ENCODE measurements around the gene ZNF444. TPM values are rescaled to one million over a fixed set of nuclear protein-coding genes. Genes with fewer than 3 reads are reported as not detected.

The ZNF444 gene
- total and polyA plus RNA-seq, 9 of the 15 experiments (the other 6 are each of a cell fraction or from before 2014, with no cell fraction given), result 0.39 to 40.0 (median 6.9) TPM

DNA sequence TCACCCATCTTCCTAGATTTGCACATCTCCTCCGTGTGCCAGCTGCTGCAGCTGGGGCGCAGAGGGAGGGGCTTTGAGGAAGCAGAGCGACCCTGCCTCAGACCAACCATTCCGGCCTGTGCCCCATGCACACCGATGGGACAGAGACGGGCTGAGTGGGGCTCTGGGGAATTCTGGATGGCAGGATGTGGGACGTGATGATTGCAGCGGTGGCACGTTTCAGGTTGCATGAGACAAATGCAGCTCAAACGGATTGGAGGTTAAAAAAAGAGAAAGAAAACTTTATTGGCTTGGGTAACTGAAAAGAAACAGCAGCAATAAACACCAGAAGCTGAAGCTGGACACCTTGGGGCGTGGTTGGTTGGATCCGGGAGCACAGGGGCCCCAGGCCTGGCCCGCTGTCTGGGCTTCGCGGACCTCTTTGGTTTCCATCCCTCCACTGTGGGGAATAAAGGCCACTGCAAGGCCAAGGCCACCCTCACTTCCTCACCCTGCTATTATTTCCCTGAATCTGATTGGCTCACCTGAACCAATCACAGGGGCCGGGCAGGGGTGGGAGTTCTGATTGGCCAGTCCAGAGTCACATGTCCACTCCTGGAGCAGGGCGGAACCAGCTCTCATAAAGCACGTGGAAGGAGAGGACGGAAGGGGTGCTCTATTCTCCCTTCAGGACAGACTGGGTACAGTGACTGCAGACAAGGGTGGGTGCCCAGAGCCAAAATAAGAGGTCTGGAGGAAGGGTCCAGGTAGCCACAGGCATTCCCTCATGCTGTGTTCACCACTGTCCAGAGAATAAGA lies 13.9 kb upstream of the ZNF444 start (continued):
- TF ChIP-seq, protein P1, sequence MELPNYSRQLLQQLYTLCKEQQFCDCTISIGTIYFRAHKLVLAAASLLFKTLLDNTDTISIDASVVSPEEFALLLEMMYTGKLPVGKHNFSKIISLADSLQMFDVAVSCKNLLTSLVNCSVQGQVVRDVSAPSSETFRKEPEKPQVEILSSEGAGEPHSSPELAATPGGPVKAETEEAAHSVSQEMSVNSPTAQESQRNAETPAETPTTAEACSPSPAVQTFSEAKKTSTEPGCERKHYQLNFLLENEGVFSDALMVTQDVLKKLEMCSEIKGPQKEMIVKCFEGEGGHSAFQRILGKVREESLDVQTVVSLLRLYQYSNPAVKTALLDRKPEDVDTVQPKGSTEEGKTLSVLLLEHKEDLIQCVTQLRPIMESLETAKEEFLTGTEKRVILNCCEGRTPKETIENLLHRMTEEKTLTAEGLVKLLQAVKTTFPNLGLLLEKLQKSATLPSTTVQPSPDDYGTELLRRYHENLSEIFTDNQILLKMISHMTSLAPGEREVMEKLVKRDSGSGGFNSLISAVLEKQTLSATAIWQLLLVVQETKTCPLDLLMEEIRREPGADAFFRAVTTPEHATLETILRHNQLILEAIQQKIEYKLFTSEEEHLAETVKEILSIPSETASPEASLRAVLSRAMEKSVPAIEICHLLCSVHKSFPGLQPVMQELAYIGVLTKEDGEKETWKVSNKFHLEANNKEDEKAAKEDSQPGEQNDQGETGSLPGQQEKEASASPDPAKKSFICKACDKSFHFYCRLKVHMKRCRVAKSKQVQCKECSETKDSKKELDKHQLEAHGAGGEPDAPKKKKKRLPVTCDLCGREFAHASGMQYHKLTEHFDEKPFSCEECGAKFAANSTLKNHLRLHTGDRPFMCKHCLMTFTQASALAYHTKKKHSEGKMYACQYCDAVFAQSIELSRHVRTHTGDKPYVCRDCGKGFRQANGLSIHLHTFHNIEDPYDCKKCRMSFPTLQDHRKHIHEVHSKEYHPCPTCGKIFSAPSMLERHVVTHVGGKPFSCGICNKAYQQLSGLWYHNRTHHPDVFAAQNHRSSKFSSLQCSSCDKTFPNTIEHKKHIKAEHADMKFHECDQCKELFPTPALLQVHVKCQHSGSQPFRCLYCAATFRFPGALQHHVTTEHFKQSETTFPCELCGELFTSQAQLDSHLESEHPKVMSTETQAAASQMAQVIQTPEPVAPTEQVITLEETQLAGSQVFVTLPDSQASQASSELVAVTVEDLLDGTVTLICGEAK (IDR thresholded peaks at IDR 0.05), result no peak
- TF ChIP-seq, protein P1 (CRISPR knock-in tag; IDR thresholded peaks at IDR 0.05), result no peak
- TF ChIP-seq, protein P2, sequence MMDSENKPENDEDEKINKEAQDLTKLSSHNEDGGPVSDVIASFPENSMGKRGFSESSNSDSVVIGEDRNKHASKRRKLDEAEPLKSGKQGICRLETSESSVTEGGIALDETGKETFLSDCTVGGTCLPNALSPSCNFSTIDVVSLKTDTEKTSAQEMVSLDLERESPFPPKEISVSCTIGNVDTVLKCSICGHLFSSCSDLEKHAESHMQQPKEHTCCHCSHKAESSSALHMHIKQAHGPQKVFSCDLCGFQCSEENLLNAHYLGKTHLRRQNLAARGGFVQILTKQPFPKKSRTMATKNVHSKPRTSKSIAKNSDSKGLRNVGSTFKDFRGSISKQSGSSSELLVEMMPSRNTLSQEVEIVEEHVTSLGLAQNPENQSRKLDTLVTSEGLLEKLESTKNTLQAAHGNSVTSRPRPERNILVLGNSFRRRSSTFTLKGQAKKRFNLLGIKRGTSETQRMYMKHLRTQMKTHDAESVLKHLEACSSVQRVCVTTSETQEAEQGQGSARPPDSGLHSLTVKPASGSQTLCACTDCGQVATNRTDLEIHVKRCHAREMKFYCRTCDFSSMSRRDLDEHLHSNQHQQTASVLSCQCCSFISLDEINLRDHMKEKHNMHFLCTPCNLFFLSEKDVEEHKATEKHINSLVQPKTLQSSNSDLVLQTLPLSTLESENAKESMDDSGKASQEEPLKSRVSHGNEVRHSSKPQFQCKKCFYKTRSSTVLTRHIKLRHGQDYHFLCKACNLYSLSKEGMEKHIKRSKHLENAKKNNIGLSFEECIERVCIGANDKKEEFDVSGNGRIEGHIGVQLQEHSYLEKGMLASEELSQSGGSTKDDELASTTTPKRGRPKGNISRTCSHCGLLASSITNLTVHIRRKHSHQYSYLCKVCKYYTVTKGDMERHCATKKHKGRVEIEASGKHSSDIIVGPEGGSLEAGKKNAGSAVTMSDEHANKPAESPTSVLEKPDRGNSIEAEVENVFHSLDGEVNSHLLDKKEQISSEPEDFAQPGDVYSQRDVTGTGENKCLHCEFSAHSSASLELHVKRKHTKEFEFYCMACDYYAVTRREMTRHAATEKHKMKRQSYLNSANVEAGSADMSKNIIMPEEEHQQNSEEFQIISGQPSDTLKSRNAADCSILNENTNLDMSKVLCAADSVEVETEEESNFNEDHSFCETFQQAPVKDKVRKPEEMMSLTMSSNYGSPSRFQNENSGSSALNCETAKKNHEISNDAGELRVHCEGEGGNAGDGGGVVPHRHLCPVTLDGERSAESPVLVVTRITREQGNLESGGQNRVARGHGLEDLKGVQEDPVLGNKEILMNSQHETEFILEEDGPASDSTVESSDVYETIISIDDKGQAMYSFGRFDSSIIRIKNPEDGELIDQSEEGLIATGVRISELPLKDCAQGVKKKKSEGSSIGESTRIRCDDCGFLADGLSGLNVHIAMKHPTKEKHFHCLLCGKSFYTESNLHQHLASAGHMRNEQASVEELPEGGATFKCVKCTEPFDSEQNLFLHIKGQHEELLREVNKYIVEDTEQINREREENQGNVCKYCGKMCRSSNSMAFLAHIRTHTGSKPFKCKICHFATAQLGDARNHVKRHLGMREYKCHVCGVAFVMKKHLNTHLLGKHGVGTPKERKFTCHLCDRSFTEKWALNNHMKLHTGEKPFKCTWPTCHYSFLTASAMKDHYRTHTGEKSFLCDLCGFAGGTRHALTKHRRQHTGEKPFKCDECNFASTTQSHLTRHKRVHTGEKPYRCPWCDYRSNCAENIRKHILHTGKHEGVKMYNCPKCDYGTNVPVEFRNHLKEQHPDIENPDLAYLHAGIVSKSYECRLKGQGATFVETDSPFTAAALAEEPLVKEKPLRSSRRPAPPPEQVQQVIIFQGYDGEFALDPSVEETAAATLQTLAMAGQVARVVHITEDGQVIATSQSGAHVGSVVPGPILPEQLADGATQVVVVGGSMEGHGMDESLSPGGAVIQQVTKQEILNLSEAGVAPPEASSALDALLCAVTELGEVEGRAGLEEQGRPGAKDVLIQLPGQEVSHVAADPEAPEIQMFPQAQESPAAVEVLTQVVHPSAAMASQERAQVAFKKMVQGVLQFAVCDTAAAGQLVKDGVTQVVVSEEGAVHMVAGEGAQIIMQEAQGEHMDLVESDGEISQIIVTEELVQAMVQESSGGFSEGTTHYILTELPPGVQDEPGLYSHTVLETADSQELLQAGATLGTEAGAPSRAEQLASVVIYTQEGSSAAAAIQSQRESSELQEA (IDR thresholded peaks at IDR 0.05; ENCODE audit: low read depth), result no peak
- TF ChIP-seq ASH1L (IDR thresholded peaks at IDR 0.05; ENCODE audit: borderline replicate concordance, low read depth, partially characterized antibody) (peak; percentile 47), ESRRA (IDR thresholded peaks at IDR 0.05; ENCODE audit: borderline replicate concordance, low read depth) (no peak), NFYB (IDR thresholded peaks at IDR 0.05; ENCODE audit: extremely low read depth, insufficient read length) (peak; percentile 73)
- TF ChIP-seq, protein P3, sequence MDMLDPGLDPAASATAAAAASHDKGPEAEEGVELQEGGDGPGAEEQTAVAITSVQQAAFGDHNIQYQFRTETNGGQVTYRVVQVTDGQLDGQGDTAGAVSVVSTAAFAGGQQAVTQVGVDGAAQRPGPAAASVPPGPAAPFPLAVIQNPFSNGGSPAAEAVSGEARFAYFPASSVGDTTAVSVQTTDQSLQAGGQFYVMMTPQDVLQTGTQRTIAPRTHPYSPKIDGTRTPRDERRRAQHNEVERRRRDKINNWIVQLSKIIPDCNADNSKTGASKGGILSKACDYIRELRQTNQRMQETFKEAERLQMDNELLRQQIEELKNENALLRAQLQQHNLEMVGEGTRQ (CRISPR knock-in tag; IDR thresholded peaks at IDR 0.05), result peak; percentile 86
